HG03457 (cell line): Measurements from ENCODE around the gene MRPS25.

Experiments used
- ATAC-seq: cut with Tn5 transposase; IDR thresholded peaks from one replicate; pipeline ENCODE4 v1.9.1; 2021; ENCODE audit warnings: moderate number of reproducible peaks; ENCODE audit not compliant: unreplicated experiment

MRPS25 gene

GRCh38 chr3:15064835-15065549 lies at the start of gene MRPS25:
TSS of gene MRPS25 (minus strand) at chr3:15065315. CDS start at chr3:15065194, 121 bp downstream.
- peak; percentile 94 for ATAC-seq

GRCh38 chr3:15113884-15114283 lies 48.8 kb upstream of the MRPS25 start:
- no peak for ATAC-seq

GRCh38 chr3:15113471-15113870 lies 48.4 kb upstream of the MRPS25 start:
- no peak for ATAC-seq

GRCh38 chr3:15112011-15112410 lies 46.9 kb upstream of the MRPS25 start:
- no peak for ATAC-seq

- no peak for ATAC-seq
Measured at GRCh38 chr3:15110206-15110605, 45.1 kb upstream of the MRPS25 start.

GRCh38 chr3:15108869-15109268 lies 43.8 kb upstream of the MRPS25 start:
- ATAC-seq, result no peak

GRCh38 chr3:15108082-15108545 lies 43.0 kb upstream of the MRPS25 start:
- ATAC-seq, result no peak

GRCh38 chr3:15107075-15107947 lies 42.2 kb upstream of the MRPS25 start:
- ATAC-seq, result no peak

GRCh38 chr3:15102836-15103235 lies 37.7 kb upstream of the MRPS25 start:
- no peak for ATAC-seq

- no peak for ATAC-seq
Measured at GRCh38 chr3:15102256-15102655, 37.1 kb upstream of the MRPS25 start.

GRCh38 chr3:15099364-15100098 lies 34.4 kb upstream of the MRPS25 start:
- peak; percentile 17 for ATAC-seq

- ATAC-seq, result peak; percentile 80
Measured at GRCh38 chr3:15098503-15099363, 33.6 kb upstream of the MRPS25 start, which contains the start of gene RBSN. TSS of gene RBSN (minus strand) at chr3:15099148. CDS start at chr3:15096120, 3,028 bp downstream.

GRCh38 chr3:15097891-15098290 lies 32.8 kb upstream of the MRPS25 start:
- ATAC-seq, result no peak

- no peak for ATAC-seq
Measured at GRCh38 chr3:15096046-15096445, 30.9 kb upstream of the MRPS25 start.

- ATAC-seq, result no peak
Measured at GRCh38 chr3:15094187-15094875, 29.2 kb upstream of the MRPS25 start.

- ATAC-seq, result no peak
Measured at GRCh38 chr3:15092686-15093085, 27.6 kb upstream of the MRPS25 start.

GRCh38 chr3:15091575-15091974 lies 26.5 kb upstream of the MRPS25 start:
- ATAC-seq, result no peak

GRCh38 chr3:15089201-15089600 lies 24.1 kb upstream of the MRPS25 start:
- ATAC-seq, result no peak

GRCh38 chr3:15086699-15087098 lies 21.6 kb upstream of the MRPS25 start:
- no peak for ATAC-seq

GRCh38 chr3:15086263-15086662 lies 21.1 kb upstream of the MRPS25 start:
- no peak for ATAC-seq
